ENCODE data around the gene VLDLR. TPM values are rescaled to one million over a fixed set of nuclear protein-coding genes. Genes with fewer than 3 reads are reported as not detected.
A peak's percentile ranks its signal among the peaks of the same experiment; 100 is the strongest.

Gene VLDLR
- total RNA-seq, 2 donors from 2014 or later: 95.8 to 106 TPM

- intact Hi-C loops (cut with DNase I): no loop called here
- ATAC-seq (no peak), DNase-seq (no peak)
These were observed 4.8 kb upstream of the VLDLR start for GRCh38 chr9:2616692-2617377.

GRCh38 chr9:2618289-2618688, 3.3 kb upstream of the VLDLR start:
- no peak for ATAC-seq
- DNase-seq: no peak
- intact Hi-C loops (cut with DNase I): no loop called here

GRCh38 chr9:2620919-2621721, 467 bp upstream of the VLDLR start:
- ATAC-seq (peak; percentile 79 to 87), DNase-seq (peak; percentile 85)
- intact Hi-C loops (cut with DNase I): loop anchor here (5.0 to 10.0 kb wide), 4 partner anchors 49 to 486 kb away; no protein-coding TSS in a partner anchor

- intact Hi-C loops (cut with DNase I): loop anchor here (5.0 to 10.0 kb wide), 4 partner anchors 50 to 488 kb away; no protein-coding TSS in a partner anchor
- peak; percentile 24 for DNase-seq
- peak; percentile 29 to 51 for ATAC-seq
These were observed 1.1 kb downstream of the VLDLR start for GRCh38 chr9:2622461-2623287.

GRCh38 chr9:2623288-2624050, 1.9 kb downstream of the VLDLR start:
- DNase-seq: peak; percentile 75
- peak; percentile 46 to 70 for ATAC-seq
- intact Hi-C loops (cut with DNase I): loop anchor here (5.0 to 10.0 kb wide), 4 partner anchors 51 to 489 kb away; no protein-coding TSS in a partner anchor

GRCh38 chr9:2624051-2624682, 2.6 kb downstream of the VLDLR start:
- intact Hi-C loops (cut with DNase I): loop anchor here (5.0 to 10.0 kb wide), 4 partner anchors 52 to 489 kb away; no protein-coding TSS in a partner anchor
- no peak for DNase-seq
- no peak for ATAC-seq

- DNase-seq (no peak), ATAC-seq (no peak)
- intact Hi-C loops (cut with DNase I): loop anchor here (10.0 kb wide), 3 partner anchors 131 to 491 kb away; no protein-coding TSS in a partner anchor
These were observed 3.8 kb downstream of the VLDLR start for GRCh38 chr9:2625427-2625826.

GRCh38 chr9:2628919-2629318, 7.3 kb downstream of the VLDLR start:
- DNase-seq (no peak), ATAC-seq (no peak)
- intact Hi-C loops (cut with DNase I): loop anchor here (10.0 kb wide), 3 partner anchors 134 to 494 kb away; no protein-coding TSS in a partner anchor

- ATAC-seq: peak in 1 of 2 donors; percentile 66
- no peak for DNase-seq
- intact Hi-C loops (cut with DNase I): no loop called here
These were observed 8.6 kb downstream of the VLDLR start for GRCh38 chr9:2630158-2630557.

- intact Hi-C loops (cut with DNase I): no loop called here
- DNase-seq (no peak), ATAC-seq (no peak)
These were observed 9.7 kb downstream of the VLDLR start for GRCh38 chr9:2631263-2631662.

GRCh38 chr9:2634153-2634552, 12.6 kb downstream of the VLDLR start:
- DNase-seq (no peak), ATAC-seq (peak; percentile 59 to 72)
- intact Hi-C loops (cut with DNase I): no loop called here

GRCh38 chr9:2634818-2635217, 13.2 kb downstream of the VLDLR start:
- no peak for DNase-seq
- intact Hi-C loops (cut with DNase I): no loop called here
- no peak for ATAC-seq

GRCh38 chr9:2635922-2636321, 14.3 kb downstream of the VLDLR start:
- ATAC-seq (no peak), DNase-seq (no peak)
- intact Hi-C loops (cut with DNase I): no loop called here

GRCh38 chr9:2637390-2637789, 15.8 kb downstream of the VLDLR start:
- ATAC-seq: no peak
- DNase-seq: no peak
- intact Hi-C loops (cut with DNase I): no loop called here

GRCh38 chr9:2638871-2639673, 17.5 kb downstream of the VLDLR start:
- DNase-seq: no peak
- intact Hi-C loops (cut with DNase I): no loop called here
- ATAC-seq: peak in 1 of 2 donors; percentile 9

- no peak for DNase-seq
- intact Hi-C loops (cut with DNase I): no loop called here
- peak; percentile 65 to 68 for ATAC-seq
These were observed 18.2 kb downstream of the VLDLR start for GRCh38 chr9:2639786-2640185.

GRCh38 chr9:2640570-2640969, 19.0 kb downstream of the VLDLR start:
- no peak for DNase-seq
- intact Hi-C loops (cut with DNase I): no loop called here
- peak in 1 of 2 donors; percentile 13 for ATAC-seq
